SK-N-SH (cell line): ENCODE results near the gene NADK. TPM values are rescaled to one million over a fixed set of nuclear protein-coding genes. Genes with fewer than 3 reads are reported as not detected.

Experiments used
- CTCF ChIA-PET: fragments of 300-600, 350-600 bp; formaldehyde crosslinking; extraction: SDS; loops from one replicate; lab custom pipeline; 2021; lab: Yijun Ruan, JAX
- POLR2A ChIA-PET: fragments of 350-600 bp; sonication (Branson Sonifier 250); formaldehyde crosslinking; extraction: SDS; loops from one replicate; lab custom pipeline; 2020; ENCODE audit warnings: antibody characterized with exemption, inconsistent platforms; lab: Yijun Ruan, JAX
- DNase-seq: peaks from one replicate; pipeline ENCODE4 v3.0.0; 2012
- H2AFZ ChIP-seq: fragments of 200-600 bp; sonication (generic); 2 replicates; pipeline ENCODE4 v1.8.1; 2016; ENCODE audit warnings: antibody characterized with exemption, mild to moderate bottlenecking, low read depth
- H3F3A ChIP-seq: fragments of 200-600 bp; sonication (generic); replicated peaks from 2 replicates; pipeline ENCODE3; 2016; ENCODE audit warnings: antibody characterized with exemption, mild to moderate bottlenecking; ENCODE audit not compliant: insufficient read depth
- H3K27ac ChIP-seq, 2 experiments: fragments of 200-500 bp in 1 of 2; fragments of 200-600 bp in 1 of 2; sonication (Bioruptor generic) in 1 of 2; sonication (generic), shearing (Covaris generic) in 1 of 2; 2 replicates each; pipeline versions ENCODE4 v1.5.1 to v1.6.1; 2014 to 2016; ENCODE audit warnings: low read depth in 2 of 2, inconsistent platforms in 1 of 2, low read length in 1 of 2, mild to moderate bottlenecking in 1 of 2, mixed read lengths in 1 of 2
- H3K27me3 ChIP-seq: fragments of 200-600 bp; sonication (generic), shearing (Covaris generic); 2 replicates; pipeline ENCODE4 v1.6.1; 2016; ENCODE audit warnings: mixed run types; ENCODE audit not compliant: insufficient read depth
- H3K36me3 ChIP-seq, 2 experiments: fragments of 200-500 bp in 1 of 2; fragments of 200-600 bp in 1 of 2; sonication (Bioruptor generic) in 1 of 2; sonication (generic) in 1 of 2; replicated peaks in 1 of 2; 2 replicates each; pipeline versions ENCODE3 to v1.5.1; 2014 to 2016; ENCODE audit warnings: low read length in 1 of 2, mild to moderate bottlenecking in 1 of 2; ENCODE audit not compliant: insufficient read depth in 2 of 2, control insufficient read depth in 1 of 2
- H3K4me1 ChIP-seq, 2 experiments: fragments of 200-500 bp in 1 of 2; fragments of 200-600 bp in 1 of 2; sonication (Bioruptor generic) in 1 of 2; sonication (generic), shearing (Covaris generic) in 1 of 2; 2 replicates each; pipeline versions ENCODE4 v1.5.1 to v1.6.1; 2014 to 2016; ENCODE audit warnings: low read depth in 1 of 2, low read length in 1 of 2, mixed run types in 1 of 2; ENCODE audit not compliant: insufficient read depth in 2 of 2, control insufficient read depth in 1 of 2
- H3K4me2 ChIP-seq: fragments of 200-600 bp; sonication (generic), shearing (Covaris generic); 2 replicates; pipeline ENCODE4 v1.6.1; 2017; ENCODE audit warnings: mixed run types
- H3K4me3 ChIP-seq, 2 experiments: fragments of 200-500 bp in 1 of 2; fragments of 200-600 bp in 1 of 2; sonication (Bioruptor generic) in 1 of 2; sonication (generic), shearing (Covaris generic) in 1 of 2; 2 replicates each; pipeline versions ENCODE4 v1.5.1 to v1.8.1; 2014 to 2016; ENCODE audit warnings: low read depth in 2 of 2, inconsistent platforms in 1 of 2, low read length in 1 of 2, mild to moderate bottlenecking in 1 of 2, mixed read lengths in 1 of 2, moderate library complexity in 1 of 2
- H3K79me2 ChIP-seq: fragments of 200-600 bp; sonication (generic); 2 replicates; pipeline ENCODE4 v1.8.1; 2017; ENCODE audit warnings: mild to moderate bottlenecking; ENCODE audit not compliant: insufficient read depth
- H3K9ac ChIP-seq: fragments of 200-600 bp; sonication (generic); 2 replicates; pipeline ENCODE4 v1.6.1; 2017; ENCODE audit warnings: mixed run types
- H3K9me2 ChIP-seq: fragments of 200-600 bp; sonication (generic); 2 replicates; pipeline ENCODE4 v1.6.1; 2017; ENCODE audit warnings: mixed run types
- H3K9me3 ChIP-seq: fragments of 200-600 bp; sonication (generic); 2 replicates; pipeline ENCODE4 v1.6.1; 2017; ENCODE audit warnings: mixed run types, mild to moderate bottlenecking, moderate library complexity
- H4K20me1 ChIP-seq: fragments of 200-600 bp; sonication (generic); 2 replicates; pipeline ENCODE4 v1.6.1; 2017; ENCODE audit warnings: mild to moderate bottlenecking, mixed run types; ENCODE audit not compliant: insufficient read depth
- CHD2 ChIP-seq: fragments of 150-350 bp; IDR thresholded peaks from 2 replicates; pipeline ENCODE4 v1.6.1; 2018; ENCODE audit warnings: low read length; ENCODE audit not compliant: partially characterized antibody
- CTCF ChIP-seq: fragments of 200-600 bp; sonication (generic); IDR thresholded peaks from 2 replicates; pipeline ENCODE4 v1.6.1; 2017; ENCODE audit warnings: antibody characterized with exemption, mild to moderate bottlenecking, moderate library complexity
- EP300 ChIP-seq, 2 experiments: IDR thresholded peaks; 2 replicates each; pipeline versions ENCODE4 v1.4.0 to v1.6.1; 2012; ENCODE audit warnings: borderline replicate concordance in 1 of 2, low read depth in 1 of 2, low read length in 1 of 2
- EZH2phosphoT487 ChIP-seq: fragments of 200-600 bp; sonication (generic); IDR thresholded peaks from 2 replicates; pipeline ENCODE4 v1.6.1; 2017; ENCODE audit warnings: low read depth, mixed run types, mild to moderate bottlenecking, antibody characterized with exemption, moderate library complexity, borderline replicate concordance
- FOSL2 ChIP-seq: IDR thresholded peaks from 2 replicates; pipeline ENCODE4 v1.4.0; 2012; ENCODE audit warnings: low read depth, mild to moderate bottlenecking, moderate library complexity, borderline replicate concordance
- FOXJ3 ChIP-seq: sonication (generic); formaldehyde crosslinking; IDR thresholded peaks from 2 replicates; pipeline ENCODE4 v1.5.1; 2020; ENCODE audit warnings: mild to moderate bottlenecking, missing genetic modification reagents
- GATA2 ChIP-seq: sonication (generic); formaldehyde crosslinking; IDR thresholded peaks from 2 replicates; pipeline ENCODE4 v1.5.0; 2020; ENCODE audit warnings: mild to moderate bottlenecking, missing genetic modification reagents
- JUND ChIP-seq: IDR thresholded peaks from 2 replicates; pipeline ENCODE4 v1.4.0; 2012
- MXI1 ChIP-seq: IDR thresholded peaks from 2 replicates; pipeline ENCODE4 v1.6.1; 2012; ENCODE audit warnings: mild to moderate bottlenecking, low read depth, low read length, improper control_type of control experiment
- NFIC ChIP-seq: IDR thresholded peaks from 2 replicates; pipeline ENCODE4 v1.4.0; 2012; ENCODE audit warnings: borderline replicate concordance
- NRF1 ChIP-seq: IDR thresholded peaks from 2 replicates; pipeline ENCODE4 v1.6.1; 2012; ENCODE audit warnings: low read depth, mild to moderate bottlenecking, low read length
- POLR2AphosphoS5 ChIP-seq: IDR thresholded peaks from 2 replicates; pipeline ENCODE4 v1.6.1; 2012; ENCODE audit warnings: low read depth, low read length
- RAD21 ChIP-seq: IDR thresholded peaks from 2 replicates; pipeline ENCODE4 v1.6.1; 2012; ENCODE audit warnings: mild to moderate bottlenecking, low read length
- RCOR1 ChIP-seq: fragments of 150-350 bp; IDR thresholded peaks from 2 replicates; pipeline ENCODE4 v1.6.1; 2017; ENCODE audit warnings: antibody characterized with exemption, low read length
- RXRA ChIP-seq: IDR thresholded peaks from 2 replicates; pipeline ENCODE4 v1.4.0; 2012; ENCODE audit warnings: low read depth, mild to moderate bottlenecking, borderline replicate concordance
- SIN3A ChIP-seq: IDR thresholded peaks from 2 replicates; pipeline ENCODE4 v1.6.1; 2012; ENCODE audit warnings: low read depth, mild to moderate bottlenecking, low read length, moderate library complexity, borderline replicate concordance
- TEAD4 ChIP-seq: IDR thresholded peaks from 2 replicates; pipeline ENCODE4 v1.4.0; 2012; ENCODE audit warnings: mild to moderate bottlenecking, borderline replicate concordance; ENCODE audit not compliant: insufficient read depth
- USF1 ChIP-seq: IDR thresholded peaks from 2 replicates; pipeline ENCODE4 v1.4.0; 2012; ENCODE audit warnings: low read depth, borderline replicate concordance
- USF2 ChIP-seq: fragments of 150-350 bp; IDR thresholded peaks from 2 replicates; pipeline ENCODE4 v1.6.1; 2017; ENCODE audit warnings: antibody characterized with exemption, low read length, low read depth, borderline replicate concordance
- YY1 ChIP-seq: IDR thresholded peaks from 2 replicates; pipeline ENCODE4 v1.4.0; 2012; ENCODE audit warnings: low read depth, mild to moderate bottlenecking
- ZBTB33 ChIP-seq: IDR thresholded peaks from 2 replicates; pipeline ENCODE4 v1.4.0; 2012; ENCODE audit warnings: low read depth, borderline replicate concordance
- WGBS: methylation state at CpG from one replicate; pipeline ENCODE4 v1.1.6; 2017; ENCODE audit warnings: low lambda C conversion rate; 5-methylcytosine and 5-hydroxymethylcytosine counted together
- polyA plus RNA-seq, 3 experiments: library from polyadenylated mRNA; depleted of rRNA; stranded (reverse); fragments of >200 nt; gene quantifications; 2 replicates each; pipeline ENCODE4 v1.2.3, GENCODE V29; 2012

Gene NADK
- polyA plus RNA-seq, 1 of the 3 experiments (the other 2 are of a cell fraction), result 70.4 TPM

- TF ChIP-seq USF1, result no peak
- TF ChIP-seq RCOR1, result no peak
- TF ChIP-seq SIN3A, result no peak
- TF ChIP-seq FOSL2, result no peak
- TF ChIP-seq CHD2, result no peak
- no peak for TF ChIP-seq NRF1
- no peak for TF ChIP-seq USF2
Measured at GRCh38 chr1:1819762-1820161, 41.5 kb upstream of the NADK start (continued).

GRCh38 chr1:1817221-1817620 is 39.0 kb upstream of the NADK start:
- TF ChIP-seq GATA2 (CRISPR knock-in tag), result no peak
- TF ChIP-seq CHD2, result no peak
- TF ChIP-seq MXI1, result no peak
- no peak for TF ChIP-seq EP300 (IDR thresholded peaks at IDR 0.05; ENCODE audit: borderline replicate concordance in 1 of 2, low read depth in 1 of 2, low read length in 1 of 2)
- no peak for TF ChIP-seq EZH2phosphoT487
- TF ChIP-seq CTCF, result no peak
- TF ChIP-seq POLR2AphosphoS5, result no peak
- TF ChIP-seq JUND, result no peak
- TF ChIP-seq NFIC, result no peak
- TF ChIP-seq ZBTB33, result no peak
- TF ChIP-seq RAD21, result no peak
- TF ChIP-seq SIN3A, result no peak
- no peak for TF ChIP-seq USF1
- TF ChIP-seq TEAD4, result no peak
- TF ChIP-seq RXRA, result no peak
- no peak for TF ChIP-seq YY1
- TF ChIP-seq FOSL2, result no peak
- no peak for TF ChIP-seq FOXJ3
- no peak for TF ChIP-seq USF2
- Histone ChIP-seq H3K9ac (no peak overlapping the region), H3K4me3 (no peak overlapping the region), H3F3A (peaks cover 26% of the 10 kb centered on the region), H3K4me2 (no peak overlapping the region), H3K27ac (no peak overlapping the region; a peak in 1 of 4 replicates), H3K36me3 (peaks cover 48 to 65% of the 10 kb centered on the region in 2 experiments), H4K20me1 (peaks cover 50% of the 10 kb centered on the region), H2AFZ (no peak overlapping the region), H3K4me1 (no peaks in the 10 kb centered on the region), H3K9me3 (no peaks in the 10 kb centered on the region), H3K9me2 (no peaks in the 10 kb centered on the region), H3K27me3 (no peaks in the 10 kb centered on the region), H3K79me2 (peaks cover 97% of the 10 kb centered on the region)
- ChIA-PET CTCF (no interaction called here), POLR2A (no interaction called here)
- WGBS, result 97% methylated on average over 3 of the region's 3 CpGs
- no peak for DNase-seq
